Measurements from ENCODE around the gene MBOAT1.
"Not testable (repeated sequence)": the region's sequence is repeated elsewhere in the genome, so short reads cannot be mapped to it uniquely, and the experiment has no call there.

MBOAT1 gene

DNA sequence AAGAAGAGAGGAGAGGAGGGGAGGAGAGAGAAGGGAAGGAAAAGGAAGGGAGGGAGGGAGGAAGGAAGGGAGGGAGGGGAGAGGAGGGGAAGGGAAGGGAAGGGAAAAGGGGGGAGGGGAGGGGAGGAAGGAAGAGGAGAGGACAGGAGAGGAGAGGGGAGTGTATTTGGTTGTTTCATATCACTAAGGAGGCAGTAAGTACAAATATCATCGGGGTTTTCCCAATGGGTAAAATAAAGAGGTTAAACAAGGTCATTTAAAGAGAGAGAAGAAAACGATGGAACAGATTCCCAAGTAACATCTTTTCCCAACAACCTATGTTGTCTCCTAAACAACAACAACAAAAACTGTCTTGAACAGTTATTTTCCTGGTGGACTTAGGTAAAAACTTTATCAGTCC, 43.6 kb downstream of the MBOAT1 start:
- no peak for DNase-seq

DNA sequence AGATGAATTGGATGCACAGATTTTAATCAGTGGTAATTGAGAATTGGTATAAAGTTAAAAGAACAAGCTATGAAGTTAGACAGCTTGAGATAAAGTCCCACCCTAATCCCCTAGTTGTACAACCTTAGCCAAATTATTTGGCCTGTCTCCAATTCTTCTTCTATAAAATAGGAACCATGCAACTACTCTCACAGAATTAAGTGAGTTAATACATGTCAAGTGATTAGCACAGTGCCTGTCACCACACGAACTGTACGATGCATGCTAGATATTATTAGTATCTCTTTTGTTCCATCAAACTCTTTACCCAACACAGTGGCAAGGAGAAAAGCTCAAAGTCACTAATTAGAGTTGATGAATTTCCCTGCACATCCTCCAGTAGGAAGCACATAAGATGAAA, 44.7 kb downstream of the MBOAT1 start:
- DNase-seq: no peak

DNA sequence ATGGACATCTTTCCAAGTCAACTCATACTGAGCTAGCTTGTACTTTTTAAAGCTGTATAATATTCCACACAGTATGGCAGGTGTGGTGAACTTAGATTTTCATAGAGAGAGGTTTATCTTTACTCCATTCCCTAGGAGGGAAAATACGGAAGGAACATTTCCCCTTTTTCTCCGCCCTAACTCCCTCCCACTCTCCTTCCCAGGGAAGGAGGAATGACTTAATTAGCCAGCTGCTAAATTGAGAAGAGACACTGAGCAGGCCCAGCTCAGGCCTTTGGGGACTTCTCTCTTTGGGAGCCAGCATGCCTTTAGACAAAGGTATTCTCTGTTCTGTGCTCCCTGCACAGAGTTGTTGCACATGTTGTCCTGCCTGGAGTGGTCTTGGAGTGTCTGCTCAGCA, 46.1 kb downstream of the MBOAT1 start:
- no peak for DNase-seq

DNA sequence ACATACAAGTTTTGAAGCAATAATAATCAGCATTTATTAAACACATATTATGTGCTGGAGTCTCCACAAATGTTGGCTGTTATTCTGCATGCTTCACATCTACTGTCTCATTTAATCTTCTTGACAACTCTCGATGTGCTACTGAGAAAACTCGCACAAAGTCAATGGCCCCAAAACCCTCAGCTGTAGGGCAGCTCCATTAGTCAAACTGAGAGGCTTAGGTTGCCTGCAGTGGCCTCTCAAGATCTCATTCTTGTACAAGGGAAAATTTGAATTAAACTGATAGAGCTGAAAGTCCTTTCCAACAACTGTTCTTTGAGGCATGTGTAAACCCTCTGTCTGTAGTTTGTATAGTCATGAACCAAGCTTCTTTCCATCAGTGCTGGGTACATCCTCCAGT, 49.8 kb downstream of the MBOAT1 start:
- no peak for DNase-seq

DNA sequence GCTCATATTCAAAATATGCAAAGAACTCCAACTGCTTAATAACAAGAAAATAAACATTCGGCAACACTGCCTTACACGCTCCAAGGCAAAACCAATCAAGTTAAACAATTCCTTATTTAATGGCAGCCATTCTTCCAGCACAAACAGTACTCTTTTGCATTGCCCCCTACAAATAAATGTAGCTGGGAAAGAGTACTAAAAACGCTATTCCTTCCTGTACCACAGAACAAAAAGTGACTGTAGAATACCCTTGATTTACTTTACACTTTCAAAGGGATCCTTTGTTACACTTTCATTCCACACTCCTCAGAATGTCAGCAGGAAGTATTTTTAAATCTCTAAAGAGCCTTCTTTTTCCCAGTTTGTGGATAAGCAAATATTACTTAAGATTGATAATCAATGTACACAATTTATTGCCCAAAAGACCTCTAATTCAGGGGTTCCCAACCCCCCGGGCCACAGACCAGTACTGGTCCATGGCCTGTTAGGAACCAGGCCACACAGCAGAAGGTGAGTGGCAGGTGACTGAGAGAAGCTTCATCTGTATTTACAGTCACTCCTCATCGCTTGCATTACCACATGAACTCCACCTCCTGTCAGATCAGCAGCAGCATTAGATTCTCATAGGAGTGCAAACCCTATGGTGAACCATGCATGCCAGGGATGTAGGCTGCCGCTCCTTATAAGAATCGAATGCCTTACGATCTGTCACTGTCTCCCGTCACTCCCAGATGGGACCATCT, 51.6 kb downstream of the MBOAT1 start:
- no peak for DNase-seq

DNA sequence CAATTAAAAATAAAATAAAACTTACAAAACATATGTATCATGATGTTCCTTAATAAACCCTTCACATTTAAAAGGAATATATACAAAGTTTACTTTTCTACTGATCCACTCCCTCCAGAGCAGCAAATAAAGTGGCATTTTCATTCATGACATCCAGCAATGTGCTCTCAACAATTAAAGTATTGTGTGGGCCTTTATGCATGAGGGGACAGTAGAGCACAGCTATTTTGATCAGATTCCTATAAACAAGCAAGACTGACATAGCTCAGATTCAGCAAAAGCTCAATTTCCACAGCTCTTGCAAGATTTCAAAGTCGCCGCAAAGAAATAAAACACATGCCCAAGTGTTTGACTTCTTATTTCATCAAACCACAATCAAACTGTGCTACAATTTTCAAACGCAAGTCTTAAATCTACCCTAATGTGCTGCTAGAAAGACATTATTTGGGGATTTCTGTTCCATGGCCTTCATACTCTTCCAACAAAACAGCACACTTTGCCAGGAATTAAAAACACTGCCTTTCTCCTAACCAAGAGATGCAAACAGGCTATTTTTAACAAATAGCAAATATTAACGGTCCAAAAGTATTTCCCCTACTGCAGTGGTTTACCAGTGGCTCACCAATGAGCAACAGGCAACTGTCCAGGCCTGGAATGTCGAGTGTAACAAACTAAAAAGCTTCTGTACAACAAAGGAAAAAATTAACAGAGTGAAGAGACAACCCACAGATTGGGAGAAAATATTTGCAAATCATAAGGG, 52.3 kb downstream of the MBOAT1 start:
- no peak for DNase-seq

DNA sequence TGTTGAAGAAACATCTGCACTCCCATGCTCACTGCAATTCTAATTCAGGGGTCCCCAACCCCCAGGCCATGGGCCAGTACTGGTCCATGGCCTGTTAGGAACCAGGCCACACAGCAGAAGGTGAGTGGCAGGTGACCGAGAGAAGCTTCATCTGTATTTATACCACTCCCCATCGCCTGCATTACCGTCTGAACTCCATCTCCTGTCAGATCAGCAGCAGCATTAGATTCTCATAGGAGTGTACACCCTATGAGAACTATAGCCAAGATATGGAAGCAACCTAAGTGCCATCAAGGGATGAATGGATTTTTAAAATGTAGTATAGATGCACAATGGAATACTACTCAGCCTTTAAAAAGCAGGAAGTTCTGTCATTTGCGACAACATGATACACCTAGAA, 53.2 kb downstream of the MBOAT1 start:
- DNase-seq: no peak

DNA sequence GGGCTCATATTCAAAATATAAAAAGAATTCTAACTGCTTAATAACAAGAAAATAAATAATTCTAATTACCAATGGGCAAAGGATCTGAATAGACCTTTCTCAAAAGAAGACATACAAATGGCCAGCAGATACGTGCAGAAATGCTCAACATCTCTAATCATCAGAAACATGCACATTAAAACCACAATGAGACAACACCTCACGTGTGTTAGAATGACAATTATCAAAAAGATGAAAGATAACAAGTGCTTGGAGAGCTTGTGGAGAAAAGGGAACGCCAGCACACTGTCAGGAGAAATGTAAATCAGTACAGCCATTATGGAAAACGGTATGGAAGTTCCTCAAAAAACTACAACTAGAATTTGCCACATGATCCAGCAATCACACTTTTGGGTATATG, 53.6 kb downstream of the MBOAT1 start:
- no peak for DNase-seq

DNA sequence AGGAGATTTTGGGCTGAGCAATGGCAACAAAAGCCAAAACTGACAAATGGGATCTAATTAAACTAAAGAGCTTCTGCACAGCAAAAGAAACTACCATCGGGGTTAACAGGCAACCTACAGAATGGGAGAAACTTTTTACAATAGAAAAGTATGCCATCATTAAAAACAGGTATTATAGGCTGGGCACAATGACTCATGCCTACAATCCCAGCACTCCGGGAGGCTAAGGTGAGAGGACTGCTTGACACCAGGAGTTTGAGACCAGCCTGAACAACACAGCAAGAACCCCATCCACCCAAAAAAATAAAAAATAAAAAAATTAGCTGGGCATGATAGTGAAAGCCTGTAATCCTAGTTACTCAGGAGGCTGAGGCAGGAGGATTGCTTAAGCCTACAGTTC, 55.4 kb downstream of the MBOAT1 start:
- DNase-seq: no peak

DNA sequence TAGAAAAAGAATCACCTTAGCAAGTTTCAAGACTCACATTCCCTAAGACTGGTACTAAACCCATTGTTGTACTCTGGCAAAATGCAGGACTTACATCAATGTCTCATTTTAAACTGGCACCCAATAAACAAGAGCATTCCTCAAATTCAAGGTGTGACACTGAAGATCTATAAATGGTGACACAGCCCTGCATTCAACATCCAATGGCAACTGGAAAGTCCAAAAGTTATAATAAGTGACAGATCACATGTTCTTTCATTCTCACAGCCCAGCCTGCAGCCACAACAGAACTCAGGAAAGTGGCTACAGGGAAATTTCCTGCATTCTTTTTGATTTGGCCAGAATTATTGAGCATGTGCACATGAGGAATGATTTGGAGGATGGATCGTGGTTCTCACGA, 57.5 kb downstream of the MBOAT1 start:
- DNase-seq: no peak

DNA sequence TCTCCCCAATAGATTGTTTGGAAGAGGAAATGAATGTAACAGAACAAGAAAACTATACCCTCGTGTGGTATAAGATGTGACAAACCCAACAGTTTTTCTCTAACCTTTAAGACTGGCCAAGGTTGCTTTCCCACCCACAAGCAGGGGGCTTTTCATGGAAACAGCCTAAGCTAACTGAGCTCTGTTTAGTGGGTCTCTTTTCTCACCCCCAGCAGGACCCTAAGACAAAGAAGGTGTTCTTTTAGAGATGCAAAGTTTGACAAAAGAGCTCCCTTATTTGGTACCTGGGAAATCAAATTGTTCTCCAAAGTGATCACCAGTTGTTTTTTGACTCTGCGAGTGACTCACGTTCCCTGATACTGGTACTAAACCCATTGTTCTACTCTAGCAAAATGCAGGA, 59.1 kb downstream of the MBOAT1 start:
- no peak for DNase-seq

DNA sequence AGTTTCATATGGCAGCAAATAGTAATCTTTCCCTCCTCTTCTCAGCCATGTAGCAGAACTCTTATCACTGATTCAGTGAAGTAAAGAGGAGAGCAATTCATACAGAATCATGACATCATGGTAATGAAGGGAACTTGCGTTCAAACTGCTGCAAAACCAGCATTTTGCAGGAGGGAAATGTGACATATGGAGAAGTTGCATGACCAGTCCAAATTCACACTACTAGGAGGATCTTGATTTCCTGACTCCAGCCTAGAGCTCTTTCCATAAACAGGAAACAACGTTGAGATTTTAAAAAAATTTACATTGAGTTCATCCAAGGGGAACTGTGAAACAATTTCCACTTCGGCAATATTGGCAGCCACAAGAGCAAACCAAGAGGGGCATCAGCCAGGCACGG, 63.8 kb downstream of the MBOAT1 start:
- DNase-seq: no peak

DNA sequence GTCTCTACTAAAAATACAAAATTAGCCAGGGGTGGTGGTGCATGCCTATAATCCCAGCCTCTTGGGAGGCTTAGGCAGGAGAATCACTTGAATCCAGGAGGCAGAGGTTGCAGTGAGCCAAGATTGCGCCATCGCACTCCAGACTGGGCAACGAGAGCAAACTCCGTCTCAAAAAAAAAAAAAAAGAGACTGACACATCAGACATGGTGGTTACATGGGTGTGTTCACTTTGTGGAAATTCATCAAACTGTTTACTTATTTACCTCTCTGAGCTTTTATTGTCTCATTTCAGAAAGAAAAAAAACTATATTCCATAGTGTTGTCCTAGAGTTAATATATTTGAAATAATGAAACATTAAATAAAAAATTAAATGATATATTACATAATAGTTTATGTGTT, 64.8 kb downstream of the MBOAT1 start:
- DNase-seq: no peak

DNA sequence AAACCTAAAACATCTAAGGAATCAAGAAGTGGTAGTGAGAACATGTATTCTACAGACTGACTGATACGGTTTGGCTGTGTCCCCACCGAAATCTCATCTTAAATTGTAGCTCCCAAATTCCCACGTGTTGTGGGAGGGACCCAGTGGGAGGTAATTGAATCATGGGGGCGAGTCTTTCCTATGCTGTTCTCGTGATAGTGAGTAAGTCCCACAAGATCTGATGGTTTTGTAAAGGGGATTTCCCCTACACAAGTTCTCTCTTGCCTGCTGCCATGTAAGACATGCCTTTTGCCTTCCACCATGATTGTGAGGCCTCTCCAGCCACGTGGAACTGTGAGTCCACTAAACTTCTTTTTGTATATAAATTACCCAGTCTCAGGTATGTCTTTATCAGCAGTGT, 65.4 kb downstream of the MBOAT1 start:
- DNase-seq: not testable (repeated sequence)

DNA sequence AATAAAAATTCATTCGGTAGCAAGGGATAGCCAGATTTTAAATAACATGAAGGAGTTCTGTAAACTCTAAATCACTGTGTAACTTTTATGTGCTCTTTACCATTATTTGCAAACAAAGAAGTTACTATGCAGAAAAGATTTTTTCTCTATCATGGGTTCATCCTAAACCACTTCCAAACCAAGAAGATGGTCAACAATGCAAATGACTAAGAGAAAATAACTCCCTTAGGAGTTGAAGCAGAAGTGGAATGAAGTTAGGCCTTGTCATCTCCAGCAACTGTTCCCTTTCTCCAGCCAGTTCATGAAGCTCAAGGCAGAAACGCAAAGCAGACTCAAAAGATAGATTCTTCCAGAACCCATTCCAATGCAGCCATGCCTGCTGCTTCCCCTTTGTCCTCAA, 66.0 kb downstream of the MBOAT1 start:
- no peak for DNase-seq

DNA sequence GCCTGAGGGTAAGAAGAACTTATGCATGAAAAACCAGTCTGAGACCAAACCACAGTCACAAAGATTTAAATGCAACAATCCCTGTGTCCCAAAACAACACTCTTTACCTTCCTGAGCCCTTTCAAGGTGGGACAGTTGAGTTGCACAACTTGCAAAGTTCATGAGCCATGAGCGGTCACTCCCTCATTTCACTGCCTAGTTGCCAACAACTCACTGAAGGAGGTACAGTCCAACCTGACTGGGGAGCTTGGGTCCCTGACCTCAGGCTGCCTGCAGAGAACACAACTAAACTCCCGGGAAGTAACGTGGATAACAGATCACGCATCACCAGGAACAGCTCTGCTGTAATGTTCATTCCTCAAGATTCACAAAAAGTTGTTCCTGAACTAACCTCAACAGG, 69.4 kb downstream of the MBOAT1 start:
- DNase-seq: no peak

DNA sequence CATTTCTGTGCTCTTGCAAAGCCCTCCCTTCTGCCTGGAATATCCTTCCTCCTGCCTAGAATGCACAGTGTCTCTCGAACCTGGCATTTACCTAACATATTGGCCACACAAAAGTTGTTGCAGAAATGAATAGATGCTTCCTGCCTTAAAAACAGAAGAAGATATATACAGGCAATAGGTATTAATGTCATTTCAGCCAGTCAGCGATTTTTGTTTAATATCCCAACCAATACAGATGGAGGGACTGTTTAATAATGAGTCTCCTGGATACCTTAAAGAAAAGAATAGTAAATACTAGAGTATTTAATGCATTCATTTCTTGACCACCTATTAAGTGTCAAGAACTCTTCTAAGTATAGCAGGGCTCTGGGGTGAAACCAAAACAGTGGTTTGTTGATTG, 70.3 kb downstream of the MBOAT1 start:
- no peak for DNase-seq

DNA sequence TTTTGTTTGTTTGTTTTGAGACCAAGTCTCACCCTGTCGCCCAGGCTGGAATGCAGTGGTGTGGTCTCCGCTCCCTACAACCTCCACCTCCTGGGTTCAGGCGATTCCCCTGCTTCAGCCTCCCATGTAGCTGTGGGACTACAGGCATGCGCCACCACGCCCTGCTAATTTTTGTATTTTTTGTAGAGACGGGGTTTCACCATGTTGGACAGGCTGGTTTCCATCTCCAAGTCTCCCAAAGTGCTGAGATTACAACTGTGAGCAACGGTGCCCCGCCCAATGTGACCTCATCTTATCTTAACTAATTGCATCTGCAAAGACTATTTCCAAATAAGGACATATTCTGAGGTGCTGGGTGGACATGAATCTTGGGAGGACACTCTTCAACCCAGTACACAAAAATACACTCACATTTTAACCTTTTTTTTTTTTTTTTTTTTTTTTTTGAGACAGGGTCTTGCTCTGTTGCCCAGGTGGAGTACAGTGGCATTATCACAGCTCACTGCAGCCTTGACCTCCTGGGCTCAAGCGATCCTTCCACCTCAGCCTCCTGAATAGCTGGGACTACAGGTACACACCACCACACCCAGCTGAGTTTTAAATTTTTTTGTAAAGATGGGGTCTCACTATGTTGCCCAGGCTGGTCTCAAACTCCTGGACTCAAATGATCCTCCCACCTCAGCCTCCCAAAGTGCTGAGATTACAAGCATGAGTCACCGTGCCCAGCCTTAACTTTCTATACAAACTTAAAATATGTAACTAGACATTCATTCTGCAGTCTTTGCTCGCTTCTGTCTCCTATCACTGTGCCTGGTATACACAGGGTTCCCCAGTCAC, 72.9 kb downstream of the MBOAT1 start:
- not testable (repeated sequence) for DNase-seq

DNA sequence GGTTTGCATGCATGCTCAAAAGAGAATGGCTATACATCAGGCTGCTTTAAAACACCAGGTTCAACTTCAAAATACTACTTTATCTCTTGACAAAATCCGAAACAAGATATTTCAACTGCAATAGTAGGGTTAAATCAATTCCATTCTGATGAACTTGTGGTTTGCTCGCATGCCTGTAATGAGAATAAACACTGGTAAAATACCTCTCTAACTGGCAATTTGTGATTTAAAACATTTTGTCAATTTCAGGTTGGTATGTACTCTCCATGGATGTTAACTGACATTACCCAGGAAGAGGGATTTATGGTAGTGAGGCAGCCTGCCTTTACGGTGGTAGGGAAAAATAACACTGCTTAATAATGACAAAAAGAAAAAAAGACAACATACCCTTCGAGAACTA, 74.4 kb downstream of the MBOAT1 start:
- no peak for DNase-seq

DNA sequence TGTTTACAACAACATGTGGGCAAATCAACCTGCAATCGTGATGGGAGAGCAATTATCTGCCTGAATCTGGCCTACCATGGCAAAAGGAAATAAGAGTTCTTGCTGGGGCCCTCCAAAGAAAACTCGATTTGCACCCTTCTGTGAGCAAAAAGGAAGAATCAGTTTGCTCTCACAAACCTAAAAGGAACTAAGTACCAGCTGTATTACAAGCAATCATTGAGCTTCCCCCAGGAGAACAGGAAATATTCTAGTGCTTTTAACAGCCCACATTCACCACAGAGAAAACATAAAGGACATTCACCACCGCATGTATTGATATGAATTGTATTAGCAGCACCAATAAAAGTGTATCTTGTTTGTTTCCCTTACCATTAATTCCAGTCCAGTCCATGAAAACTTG, 75.0 kb downstream of the MBOAT1 start:
- no peak for DNase-seq

DNA sequence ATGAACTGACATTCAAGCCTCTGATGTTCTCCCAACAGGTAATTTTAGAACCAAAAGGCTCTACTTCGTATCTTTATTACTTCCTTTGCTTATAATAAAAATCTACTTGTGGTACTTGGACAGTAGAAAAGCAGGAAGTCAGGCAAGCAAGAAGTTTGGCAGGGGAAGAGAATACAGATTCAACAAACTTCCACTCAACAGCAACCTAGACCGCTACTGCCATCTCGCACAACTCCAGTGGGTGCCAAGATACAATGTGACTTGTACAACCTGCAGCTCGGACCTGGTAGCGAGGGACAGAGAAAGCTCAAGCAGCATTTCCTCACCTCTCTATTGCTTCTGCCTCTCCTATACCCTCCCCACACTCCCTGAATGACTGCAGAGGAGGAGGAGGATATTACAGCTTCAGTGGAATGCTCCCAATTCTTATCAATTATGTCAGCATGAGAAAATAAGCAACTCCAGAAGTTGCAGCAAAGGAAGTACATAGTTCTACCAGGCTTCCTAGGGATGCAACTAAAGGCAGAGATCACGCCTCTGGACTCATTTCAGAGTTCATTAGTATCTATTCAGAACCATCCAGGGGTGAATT, 76.5 kb downstream of the MBOAT1 start:
- no peak for DNase-seq

DNA sequence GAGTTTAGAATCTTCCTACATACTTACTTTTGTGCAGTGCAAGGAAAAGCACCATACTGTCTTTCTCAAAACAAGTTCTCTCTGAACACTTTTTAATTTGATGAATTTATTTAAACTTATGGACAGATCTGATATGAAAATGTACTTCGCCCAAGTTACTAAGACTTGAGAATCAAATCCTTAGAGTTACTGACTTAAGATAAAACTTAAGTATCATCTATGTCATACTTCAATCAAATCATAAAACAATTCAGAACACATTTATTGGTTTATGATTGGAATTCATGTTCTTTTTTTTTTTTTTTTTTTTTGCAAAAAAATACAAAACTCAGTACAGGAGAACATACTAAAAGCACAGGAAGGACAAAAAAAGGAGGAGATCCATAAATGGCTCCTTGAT, 77.7 kb downstream of the MBOAT1 start:
- no peak for DNase-seq
